Left ventricle myocardium inferior (tissue), 1 donor: ENCODE measurements around the gene ZNF17. TPM values are rescaled to one million over a fixed set of nuclear protein-coding genes. Genes with fewer than 3 reads are reported as not detected.

ENCODE experiments used
- DNase-seq: peaks from one replicate; pipeline ENCODE4 v3.0.0-alpha.2; 2020
- H3K27ac ChIP-seq: fragments of 200-600 bp; replicated peaks from 2 replicates; pipeline ENCODE4 v1.8.0; 2021
- H3K27me3 ChIP-seq: fragments of 200-600 bp; 2 replicates; pipeline ENCODE4 v1.8.0; 2021; ENCODE audit warnings: low read depth
- H3K36me3 ChIP-seq: fragments of 200-600 bp; 2 replicates; pipeline ENCODE4 v1.8.0; 2021
- H3K4me1 ChIP-seq: fragments of 200-600 bp; 2 replicates; pipeline ENCODE4 v1.8.0; 2021
- H3K4me3 ChIP-seq: fragments of 200-600 bp; 2 replicates; pipeline ENCODE4 v1.8.0; 2021; ENCODE audit warnings: mild to moderate bottlenecking, moderate library complexity
- H3K9me3 ChIP-seq: fragments of 200-600 bp; replicated peaks from 2 replicates; pipeline ENCODE4 v1.8.0; 2021
- CTCF ChIP-seq: fragments of 200-600 bp; IDR thresholded peaks from 2 replicates; pipeline ENCODE4 v1.8.0; 2021; ENCODE audit warnings: antibody characterized with exemption, mild to moderate bottlenecking, borderline replicate concordance
- intact Hi-C: fragments of 100-400 bp; cut with micrococcal nuclease; formaldehyde crosslinking; loops from one replicate; pipeline ENCODE4 v1.11.0; 2022
- total RNA-seq: library from RNA; stranded (reverse); fragmentation: NEBNext Ultra II Directional; extraction: Animal tissue kit (Norgen Biotek cat#: 25700); gene quantifications from one replicate; pipeline ENCODE4 v1.2.1, GENCODE V29; 2021
- donor health status: DM: no; HTN: yes; CAD: no; lungs with severe emphysema.

ZNF17 gene
- total RNA-seq, 1 donor from 2014 or later, result 8.9 TPM

- Histone ChIP-seq H3K36me3 (peaks cover 18% of the 10 kb centered on the region), H3K4me1 (peaks cover 18% of the 10 kb centered on the region), H3K4me3 (no peak overlapping the region), H3K27ac (no peak overlapping the region), H3K9me3 (peaks cover 23% of the 10 kb centered on the region), H3K27me3 (no peaks in the 10 kb centered on the region)
- intact Hi-C loops, result no loop called here
- TF ChIP-seq CTCF, result peak; percentile 81
- peak; percentile 55 for DNase-seq
Measured at GRCh38 chr19:57406516-57407123, 4.3 kb upstream of the ZNF17 start.

DNA sequence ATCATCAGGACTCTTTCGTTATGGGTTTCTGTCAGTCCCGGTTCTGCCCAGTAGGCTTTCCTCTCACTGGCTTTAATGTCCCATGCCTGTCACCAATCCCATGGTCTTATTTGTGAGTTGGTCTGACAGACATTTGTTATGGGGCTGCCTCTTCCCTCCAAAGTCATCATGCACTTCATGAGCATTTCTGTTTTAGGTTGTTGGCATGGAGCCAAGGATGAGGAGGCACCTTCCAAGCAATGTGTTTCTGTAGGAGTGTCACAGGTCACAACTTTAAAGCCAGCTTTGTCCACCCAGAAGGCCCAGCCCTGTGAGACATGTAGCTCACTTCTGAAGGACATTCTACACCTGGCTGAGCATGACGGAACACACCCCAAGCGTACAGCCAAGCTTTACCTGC, 8.5 kb downstream of the ZNF17 start:
- TF ChIP-seq CTCF, result no peak
- Histone ChIP-seq H3K4me1 (peaks cover 13% of the 10 kb centered on the region), H3K27ac (no peak overlapping the region), H3K4me3 (no peak overlapping the region), H3K9me3 (peaks cover 92% of the 10 kb centered on the region), H3K27me3 (no peaks in the 10 kb centered on the region), H3K36me3 (peaks cover 92% of the 10 kb centered on the region)
- intact Hi-C loops, result no loop called here
- no peak for DNase-seq

DNA sequence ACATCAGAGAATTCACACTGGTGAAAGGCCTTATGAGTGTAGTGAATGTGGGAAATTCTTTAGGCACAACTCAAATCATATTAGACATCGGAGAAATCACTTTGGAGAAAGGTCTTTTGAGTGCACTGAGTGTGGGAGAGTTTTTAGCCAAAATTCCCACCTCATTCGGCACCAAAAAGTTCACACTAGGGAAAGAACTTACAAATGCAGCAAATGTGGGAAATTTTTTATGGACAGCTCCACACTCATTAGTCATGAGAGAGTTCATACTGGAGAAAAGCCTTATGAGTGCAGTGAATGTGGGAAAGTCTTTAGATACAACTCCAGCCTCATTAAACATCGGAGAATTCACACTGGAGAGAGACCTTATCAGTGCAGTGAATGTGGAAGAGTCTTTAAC, 10.1 kb downstream of the ZNF17 start:
- intact Hi-C loops, result no loop called here
- H3K27ac ChIP-seq, result no peak overlapping the region
- peaks cover 100% of the 10 kb centered on the region for H3K9me3 ChIP-seq
- H3K4me1 ChIP-seq, result peaks cover 4% of the 10 kb centered on the region
- H3K27me3 ChIP-seq, result no peaks in the 10 kb centered on the region
- no peak for DNase-seq
- no peak for TF ChIP-seq CTCF
- H3K36me3 ChIP-seq, result peaks cover 76% of the 10 kb centered on the region
- H3K4me3 ChIP-seq, result no peak overlapping the region

- H3K4me1 ChIP-seq, result peaks cover 25% of the 10 kb centered on the region
- no peaks in the 10 kb centered on the region for H3K27me3 ChIP-seq
- H3K36me3 ChIP-seq, result peaks cover 12% of the 10 kb centered on the region
- no peak for DNase-seq
- intact Hi-C loops, result no loop called here
- TF ChIP-seq CTCF, result no peak
- peak overlapping the region; percentile 89 for H3K4me3 ChIP-seq
- H3K9me3 ChIP-seq, result no peaks in the 10 kb centered on the region
- H3K27ac ChIP-seq, result peak overlapping the region; percentile 56
Measured at GRCh38 chr19:57434386-57435061, 23.6 kb downstream of the ZNF17 start.

DNA sequence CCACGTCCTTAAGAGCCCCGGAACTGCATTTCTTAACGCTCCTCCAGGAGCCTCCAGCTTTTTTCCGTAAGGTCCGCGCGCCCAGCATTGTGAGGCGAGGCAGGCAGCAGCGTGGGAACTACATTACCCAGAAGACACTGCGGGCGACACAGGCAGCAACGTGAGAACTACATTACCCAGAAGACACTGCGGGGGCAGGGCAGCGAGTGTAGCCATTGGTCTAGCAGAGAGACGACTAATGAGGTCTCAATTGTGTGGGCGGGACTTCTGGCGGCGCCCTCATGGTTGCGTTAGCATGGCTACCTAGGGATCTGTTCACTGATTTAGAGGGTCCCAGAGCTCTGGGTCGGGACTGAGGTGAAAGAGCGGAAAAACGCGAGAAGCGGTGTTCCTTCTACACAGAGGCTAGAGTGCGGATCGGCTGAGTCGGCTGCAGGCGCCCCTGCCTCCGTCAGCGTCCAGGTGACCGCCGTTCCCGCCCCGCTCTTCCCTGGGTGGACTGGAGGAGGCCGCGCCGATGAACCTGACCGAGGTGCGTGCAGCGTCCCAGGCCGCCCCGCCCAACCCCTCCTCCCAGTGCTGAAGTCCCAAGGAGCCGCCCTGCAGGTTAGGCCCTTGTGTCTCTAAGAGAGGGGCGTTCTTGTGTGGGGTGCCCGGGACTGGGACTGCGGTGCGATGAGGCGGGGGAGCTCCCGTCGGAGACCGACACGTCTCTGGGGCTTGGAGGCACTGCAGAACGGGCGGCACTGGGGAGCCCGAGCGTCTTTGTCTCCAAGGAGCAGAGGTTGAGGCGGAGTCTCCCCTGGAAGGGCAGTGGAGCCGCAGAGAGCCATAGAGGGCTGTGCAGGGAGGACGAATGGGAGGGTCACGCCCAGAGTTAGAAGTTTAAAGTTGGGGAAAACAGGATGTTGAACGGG, 24.4 kb downstream of the ZNF17 start, which contains the start of gene ZNF749:
Gene ZNF749, plus strand, starts transcription at position 264 of the 917 bp plus-strand sequence. Its CDS starts 254 bp downstream, at position 518.
- Histone ChIP-seq H3K27me3 (no peaks in the 10 kb centered on the region), H3K27ac (peak within 1 kb of the TSS; percentile 56), H3K36me3 (peaks cover 12% of the 10 kb centered on the region), H3K4me1 (peaks cover 25% of the 10 kb centered on the region), H3K9me3 (peaks cover 4% of the 10 kb centered on the region), H3K4me3 (peak within 1 kb of the TSS; percentile 89)
- intact Hi-C loops, result no loop called here
- TF ChIP-seq CTCF, result no peak
- DNase-seq, result peak; percentile 97
